Measurements from ENCODE around the gene ADA.
A peak's percentile ranks its signal among the peaks of the same experiment; 100 is the strongest.

Gene ADA

DNA sequence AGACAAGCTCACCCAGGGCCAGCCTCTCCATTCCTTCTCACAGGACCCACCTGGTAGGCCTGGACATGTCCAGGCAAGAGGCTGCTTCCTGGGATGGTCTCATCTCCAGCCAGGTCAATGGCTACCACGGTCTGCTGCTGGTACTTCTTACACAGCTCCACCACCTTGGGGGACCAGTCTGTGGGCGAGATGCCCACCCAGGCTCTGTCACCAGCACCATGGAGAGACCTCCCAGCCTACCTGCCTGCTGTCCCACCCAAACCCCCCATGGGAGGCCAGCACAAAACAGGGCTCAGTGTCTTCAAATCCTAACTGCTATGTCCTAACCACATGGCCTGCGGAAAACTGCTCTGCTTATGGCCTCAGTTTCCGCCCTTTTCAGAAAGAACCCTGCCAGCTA, 27.3 kb downstream of the ADA start:
- DNase-seq (ENCODE audit: low read depth in 2 of 2) = no peak

DNA sequence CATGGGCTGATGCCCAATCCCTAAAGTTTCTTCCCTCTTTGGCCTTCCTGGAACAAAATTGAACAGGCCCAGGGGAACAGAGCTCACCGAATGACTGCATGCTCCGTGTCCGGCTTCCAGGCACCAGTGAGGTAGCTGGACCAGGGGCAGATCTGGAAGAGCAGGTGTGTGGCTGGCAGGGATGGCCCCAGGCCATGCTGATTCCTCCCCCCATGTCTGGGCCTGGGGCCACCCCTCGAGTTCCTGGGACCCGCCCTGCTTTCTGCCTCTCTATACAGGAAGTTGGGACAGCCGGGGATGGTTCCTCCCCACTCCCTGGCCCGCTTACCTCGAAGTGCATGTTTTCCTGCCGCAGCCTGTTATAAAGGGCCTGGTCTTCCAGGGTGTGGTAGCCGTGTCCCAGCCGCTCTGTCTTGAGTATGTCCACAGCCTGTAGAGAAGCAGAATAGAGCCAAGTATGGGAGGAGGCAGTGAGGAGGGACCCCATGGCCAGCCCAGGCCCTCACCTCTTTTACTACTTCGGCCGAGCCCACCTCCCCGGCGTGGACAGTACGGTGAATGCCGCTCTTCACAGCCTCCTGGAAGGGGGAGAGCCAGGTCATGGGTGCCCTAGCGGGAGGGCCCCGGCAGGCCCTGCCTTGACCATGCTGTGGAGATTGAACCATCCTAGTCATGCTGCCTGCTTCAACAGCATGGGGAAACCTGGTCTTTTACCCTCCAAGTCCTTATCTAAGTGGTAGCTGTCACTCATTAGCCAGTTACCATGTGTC, 28.8 kb downstream of the ADA start:
- no peak for DNase-seq (ENCODE audit: low read depth in 2 of 2)

DNA sequence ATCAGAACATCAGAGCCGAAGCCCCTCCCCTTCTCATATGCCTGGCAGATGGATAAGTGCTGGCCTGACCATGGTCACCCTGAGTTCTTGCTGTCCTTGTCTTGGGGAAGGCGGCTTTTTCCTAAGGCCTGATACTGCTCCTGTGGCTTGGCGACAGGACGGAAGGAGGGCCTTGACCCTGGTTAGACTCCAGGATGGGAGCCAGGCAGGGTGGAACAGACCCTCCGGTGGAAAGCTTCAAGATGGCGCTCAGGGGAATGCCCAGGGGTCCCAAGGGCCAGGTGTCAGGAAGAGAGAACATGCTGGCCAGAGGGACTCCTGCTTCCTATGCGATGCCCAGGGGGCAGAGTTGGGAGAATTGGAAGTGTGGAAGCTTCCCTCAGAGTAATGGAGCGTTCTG, 29.6 kb downstream of the ADA start:
- no peak for DNase-seq (ENCODE audit: low read depth in 2 of 2)

DNA sequence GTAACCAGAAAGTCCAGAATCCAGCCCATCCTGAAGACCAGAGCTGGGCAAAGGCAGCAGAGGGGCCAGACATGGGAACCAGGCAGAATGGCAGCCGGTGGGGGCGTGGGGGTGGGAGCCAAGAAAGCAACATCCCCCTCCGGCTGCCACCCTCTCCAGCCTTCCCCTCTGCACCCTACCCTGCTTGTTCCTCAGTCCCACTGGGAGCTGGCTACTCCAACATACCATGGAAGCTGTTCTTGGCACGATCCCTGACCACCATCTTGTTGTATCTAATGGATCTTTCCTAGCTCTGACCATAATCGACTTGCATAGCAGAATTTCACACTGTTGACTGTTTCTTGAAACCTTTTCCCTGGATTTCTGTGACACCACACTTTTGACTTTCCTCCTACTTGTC, 30.2 kb downstream of the ADA start:
- no peak for DNase-seq (ENCODE audit: low read depth in 2 of 2)

DNA sequence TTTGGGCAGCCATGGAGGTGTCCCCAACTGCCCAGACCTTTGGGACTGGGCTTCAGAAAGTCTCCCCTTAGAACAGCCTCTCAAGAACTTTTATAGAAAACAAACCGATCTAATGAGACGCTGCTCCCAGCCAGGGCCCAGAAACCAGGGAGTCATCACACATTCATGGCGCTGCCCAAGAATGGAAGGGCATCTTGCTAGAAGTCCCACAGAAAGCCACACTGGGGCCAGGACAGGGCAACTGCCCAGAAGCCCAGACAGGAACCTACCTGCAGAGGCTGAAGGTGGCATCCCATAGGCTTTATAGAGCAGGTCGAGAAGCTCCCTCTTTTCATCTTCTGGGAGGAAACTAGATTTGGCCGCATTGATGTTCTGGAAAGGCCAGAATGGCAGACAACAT, 31.5 kb downstream of the ADA start:
- no peak for DNase-seq (ENCODE audit: low read depth in 2 of 2)

DNA sequence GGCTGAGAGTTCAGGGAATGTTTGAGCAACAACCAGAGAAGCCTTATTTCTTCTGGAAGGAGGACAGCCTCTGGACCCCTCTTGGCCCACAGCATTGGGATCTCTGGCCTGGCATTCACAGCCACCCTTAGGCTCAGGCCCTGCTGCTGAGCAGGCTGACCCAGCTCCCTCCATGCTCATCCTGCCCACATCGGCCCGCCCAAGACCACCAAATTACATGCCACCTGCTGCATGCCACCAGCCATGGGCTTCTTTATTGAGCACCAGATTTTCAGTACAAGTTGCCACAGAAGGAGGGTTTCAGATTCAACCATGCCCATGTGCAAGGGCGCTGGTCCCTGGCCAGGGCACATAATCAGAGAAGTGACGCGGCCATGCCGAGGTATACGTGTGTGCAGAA, 32.2 kb downstream of the ADA start:
- DNase-seq (ENCODE audit: low read depth in 2 of 2) = no peak

DNA sequence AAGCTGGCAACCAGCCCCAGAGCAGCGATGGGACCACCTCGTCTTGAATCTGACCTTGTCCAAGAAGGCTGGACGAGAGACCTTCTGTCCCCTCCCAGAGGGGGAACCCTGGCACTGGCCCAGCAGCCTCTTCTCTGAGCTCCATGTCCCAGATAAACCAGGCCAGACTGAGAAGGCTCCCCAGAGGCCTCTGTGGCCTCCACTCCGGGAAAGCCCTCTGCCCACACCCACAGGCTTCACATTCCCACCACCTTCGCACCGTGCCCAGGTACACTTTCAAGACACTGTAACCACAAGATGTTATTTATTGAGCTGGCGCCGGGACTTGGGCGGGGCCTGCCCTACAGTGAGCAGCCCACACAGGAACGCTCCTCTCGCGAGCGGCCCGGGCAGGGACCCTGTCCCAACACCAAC, 33.2 kb downstream of the ADA start:
- no peak for DNase-seq (ENCODE audit: low read depth in 2 of 2)

DNA sequence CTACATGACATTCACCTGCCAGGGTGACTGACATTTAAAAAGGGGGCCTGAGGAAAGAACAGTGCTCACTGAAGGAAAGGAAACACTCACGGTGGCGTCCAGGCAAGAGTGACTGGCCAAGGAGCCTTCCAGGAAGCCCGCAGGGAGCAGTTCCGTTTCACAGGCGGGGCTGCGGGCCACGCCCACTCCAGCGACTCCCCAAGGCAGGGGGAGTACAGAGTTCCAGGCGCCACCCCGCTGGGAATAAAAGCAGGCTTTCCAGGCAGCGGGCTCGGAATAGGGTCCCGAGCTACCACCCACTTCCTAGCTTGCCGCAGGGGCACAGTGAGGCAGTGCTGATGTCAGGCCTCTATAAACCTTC, 34.9 kb downstream of the ADA start:
- no peak for DNase-seq (ENCODE audit: low read depth in 2 of 2)

DNA sequence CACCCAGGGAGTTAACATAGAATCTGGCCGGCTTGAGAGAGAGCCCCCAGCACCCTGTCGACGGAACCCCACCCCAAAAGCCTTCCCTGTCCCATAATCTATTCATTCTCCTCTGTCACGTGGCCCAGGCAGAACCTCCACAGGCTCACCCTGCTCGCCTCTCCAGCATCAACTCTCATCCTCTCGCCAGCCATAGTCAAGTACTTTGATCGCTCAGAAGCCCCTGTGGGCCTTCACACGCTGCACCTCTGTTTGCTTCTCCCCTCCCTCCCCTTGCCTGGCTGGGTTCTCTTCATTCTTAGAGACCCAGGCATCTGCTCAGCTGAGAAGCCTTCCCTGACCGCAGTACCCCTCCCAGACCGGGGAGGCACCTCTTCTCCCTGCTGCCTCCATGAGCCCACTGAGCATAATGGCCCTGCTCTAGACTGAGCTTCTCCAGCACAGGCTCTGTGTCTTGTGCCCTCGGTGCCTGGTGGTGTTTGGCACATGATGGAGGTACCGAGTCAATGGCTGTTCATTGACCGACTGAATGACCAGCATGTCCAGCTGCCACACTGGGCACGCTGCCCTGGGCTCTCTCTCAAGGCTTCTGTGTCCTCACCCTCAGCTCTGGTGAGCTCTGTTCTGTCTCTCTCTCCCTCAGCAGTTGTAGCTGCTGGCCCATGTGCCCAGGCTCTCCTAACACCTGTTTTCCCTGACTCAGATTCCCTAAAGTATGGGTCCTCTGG, 35.5 kb downstream of the ADA start:
- no peak for DNase-seq (ENCODE audit: low read depth in 2 of 2)

DNA sequence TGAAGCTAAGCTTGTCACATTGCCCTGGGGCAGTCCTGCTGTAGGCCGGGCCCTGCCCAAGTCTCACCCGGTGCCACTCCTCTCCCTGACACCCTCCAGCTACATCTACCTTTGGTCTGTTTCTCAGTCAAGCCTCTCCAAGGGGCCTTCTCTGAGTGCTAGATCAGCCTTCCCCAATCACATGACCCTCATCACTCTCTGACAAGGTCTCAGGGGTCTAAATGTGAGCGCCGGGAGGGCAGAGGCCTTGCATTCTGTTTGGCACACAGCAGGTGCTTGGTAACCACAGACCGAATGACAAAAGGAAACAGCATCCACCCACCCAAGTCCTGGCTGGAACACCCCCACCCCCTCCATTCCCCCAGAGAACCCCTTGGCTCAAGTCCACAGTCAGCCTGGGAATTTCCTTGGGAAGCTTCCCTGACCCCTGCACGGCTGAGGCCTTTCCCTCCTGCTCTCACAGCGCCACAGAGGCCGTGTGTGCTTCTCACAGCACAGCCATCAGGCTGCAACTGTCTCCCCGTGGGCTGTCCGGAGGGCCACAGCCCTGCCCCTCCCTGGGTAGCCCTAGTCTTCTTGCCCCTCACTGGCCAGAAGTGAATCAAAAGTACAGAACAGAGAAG, 36.2 kb downstream of the ADA start:
- no peak for DNase-seq (ENCODE audit: low read depth in 2 of 2)

DNA sequence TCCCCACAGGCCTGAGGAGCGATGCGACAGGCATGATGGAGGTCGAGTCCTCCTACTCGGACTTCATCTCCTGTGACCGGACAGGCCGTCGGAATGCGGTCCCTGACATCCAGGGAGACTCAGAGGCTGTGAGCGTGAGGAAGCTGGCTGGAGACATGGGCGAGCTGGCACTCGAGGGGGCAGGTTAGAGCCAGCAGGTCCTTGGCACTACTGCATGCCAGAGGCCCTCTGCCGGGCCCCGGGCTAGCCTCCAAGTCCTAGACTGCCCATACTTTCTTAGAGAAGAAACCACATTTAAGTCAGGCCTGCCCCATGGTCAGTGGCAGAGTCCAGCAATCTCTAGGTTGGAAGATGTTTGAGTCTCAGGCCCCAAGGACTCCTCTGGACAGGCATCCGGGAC, 37.0 kb downstream of the ADA start:
- DNase-seq (ENCODE audit: low read depth in 2 of 2) = no peak

DNA sequence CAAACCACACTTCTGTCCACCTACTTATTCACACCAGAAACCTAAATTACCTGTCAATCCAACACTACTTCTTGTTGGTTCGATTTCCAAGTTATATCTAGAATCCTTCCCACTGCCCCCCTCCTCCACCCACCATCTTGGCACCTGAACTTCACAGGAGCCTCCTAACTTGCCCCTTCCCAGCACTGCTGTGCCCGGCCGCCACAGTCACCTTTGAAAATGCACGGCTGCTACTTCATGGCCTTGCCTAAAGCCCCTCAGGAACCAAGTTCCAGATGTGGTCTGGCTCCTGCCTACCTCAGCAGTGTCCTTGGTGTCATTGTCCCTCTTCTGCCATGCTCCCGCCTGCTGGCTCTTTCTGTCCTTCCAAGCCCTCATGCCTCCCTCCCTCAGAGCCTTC, 37.9 kb downstream of the ADA start:
- no peak for DNase-seq (ENCODE audit: low read depth in 2 of 2)

DNA sequence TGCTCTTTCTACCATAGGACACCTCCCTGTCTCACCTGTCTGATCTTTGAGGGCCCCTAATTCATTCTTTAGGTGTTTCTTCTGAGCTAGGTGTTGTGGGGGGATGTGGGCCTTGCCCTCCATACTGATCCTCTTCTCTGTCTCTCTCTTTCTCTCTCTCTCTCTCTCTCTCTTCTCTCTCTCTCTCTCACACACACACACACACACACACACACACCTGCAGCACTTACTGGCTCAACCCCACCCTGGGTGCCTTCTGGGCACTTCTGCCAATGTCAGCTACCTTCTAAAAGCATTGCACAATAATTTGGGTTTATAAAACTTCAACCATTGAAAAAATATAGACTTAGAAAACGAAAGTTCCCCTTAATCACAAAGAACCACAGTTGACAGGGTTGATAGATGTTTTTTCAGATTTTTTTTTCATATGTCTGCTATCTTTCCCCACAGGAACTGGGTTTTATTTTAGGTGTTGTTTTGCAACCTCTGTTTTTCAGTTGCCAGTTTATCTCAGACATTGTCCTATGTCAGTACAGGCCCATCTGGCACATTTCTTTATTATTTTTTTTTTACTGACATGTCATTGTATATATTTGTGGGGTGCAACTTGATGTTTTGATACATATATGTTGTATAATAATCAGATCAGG, 41.1 kb downstream of the ADA start:
- DNase-seq (ENCODE audit: low read depth in 2 of 2) = no peak

DNA sequence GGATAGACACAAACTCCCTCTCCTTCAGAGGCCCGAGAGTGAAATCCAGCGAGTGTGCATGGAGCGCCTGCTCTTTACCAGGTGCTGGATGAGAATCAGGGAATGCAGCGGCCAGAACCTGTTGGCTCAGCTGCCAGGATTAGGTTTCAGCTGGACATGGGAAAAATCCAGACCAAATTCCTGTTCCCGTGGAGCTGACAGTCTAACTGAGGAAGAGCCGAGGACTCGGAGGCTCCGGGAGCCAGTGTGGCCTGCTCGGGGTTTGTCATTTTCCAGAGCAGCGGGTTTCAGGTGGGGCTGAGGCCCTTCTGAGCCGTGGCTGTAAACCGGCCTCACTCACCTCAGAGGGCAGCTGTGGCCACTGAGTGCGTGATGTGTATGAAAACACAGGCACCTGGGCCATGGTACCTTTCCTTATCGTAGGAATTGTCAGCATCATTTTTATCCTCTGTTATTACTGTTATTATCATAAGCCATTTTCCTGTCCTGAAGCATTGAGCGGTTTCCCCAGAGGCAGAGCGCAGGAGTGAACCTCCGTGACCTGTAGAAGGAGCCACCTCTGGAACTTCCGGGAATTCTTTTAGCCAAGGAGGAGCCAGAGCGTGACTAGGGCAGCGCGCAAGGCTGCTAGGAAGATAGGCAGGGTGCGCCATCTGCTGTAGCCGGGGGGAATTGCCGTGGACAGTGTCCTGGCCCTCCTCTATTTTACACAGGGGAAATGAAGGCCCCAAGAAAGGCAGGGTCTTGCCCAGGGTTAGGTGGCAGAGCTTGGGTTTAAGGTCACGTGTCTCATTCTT, 41.8 kb downstream of the ADA start:
- peak; percentile 54 to 60 for DNase-seq (ENCODE audit: low read depth in 2 of 2)

DNA sequence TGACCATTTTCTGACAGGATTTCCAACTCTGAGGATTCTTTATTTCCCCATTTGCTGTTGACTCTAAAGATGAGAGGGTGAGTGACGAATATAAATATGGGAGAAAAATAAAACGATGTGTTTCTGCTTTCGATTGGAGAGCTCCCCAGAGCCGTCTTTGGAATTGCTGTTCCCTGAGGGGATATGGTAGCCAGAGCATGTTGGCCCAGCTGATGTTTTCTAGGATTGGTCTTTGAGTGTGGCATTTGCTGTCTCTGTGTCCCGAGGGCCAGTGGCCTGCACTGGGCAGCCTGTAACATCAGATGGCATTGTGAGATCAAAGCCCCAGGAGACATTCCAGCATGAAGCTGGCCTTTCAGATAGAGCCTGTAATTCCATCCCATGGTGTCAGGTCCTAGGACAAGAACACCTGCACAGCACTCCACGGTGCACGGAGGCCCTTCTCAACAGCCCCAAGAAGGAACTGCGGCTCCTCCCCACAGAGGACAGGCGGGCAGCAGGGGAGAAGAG, 42.4 kb downstream of the ADA start:
- no peak for DNase-seq (ENCODE audit: low read depth in 2 of 2)

DNA sequence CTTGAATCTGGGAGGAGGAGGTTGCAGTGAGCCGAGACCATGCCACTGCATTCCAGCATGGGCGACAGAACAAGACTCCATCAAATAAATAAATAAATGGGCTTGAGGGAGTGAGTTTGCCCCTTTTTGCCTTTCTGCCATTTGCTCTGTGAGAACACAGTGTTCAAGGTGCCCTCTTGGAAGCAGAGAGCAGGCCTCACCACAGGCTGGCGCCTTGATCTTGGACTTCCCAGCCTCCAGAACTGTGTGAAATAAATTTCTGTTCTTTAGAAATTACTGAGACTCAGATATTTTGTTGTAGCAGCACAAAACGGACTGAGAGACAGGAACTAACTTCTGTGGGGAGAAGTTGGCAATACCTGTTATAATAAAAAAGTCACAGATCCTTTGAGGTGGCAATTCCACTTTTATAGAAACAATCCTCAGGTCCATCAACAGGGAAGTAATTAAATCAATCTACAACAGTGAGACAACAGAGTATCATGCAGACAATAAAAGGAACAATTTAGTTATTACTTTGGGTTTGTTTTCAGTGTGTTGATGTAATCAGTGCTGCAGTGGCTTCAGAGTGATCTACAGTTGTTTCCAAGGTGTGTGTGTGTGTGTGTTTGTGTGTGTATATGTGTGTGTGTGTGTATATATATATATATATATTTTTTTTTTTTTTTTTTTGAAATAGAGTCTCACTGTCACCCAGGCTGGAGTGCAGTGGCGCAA, 44.6 kb downstream of the ADA start:
- no peak for DNase-seq (ENCODE audit: low read depth in 2 of 2)

DNA sequence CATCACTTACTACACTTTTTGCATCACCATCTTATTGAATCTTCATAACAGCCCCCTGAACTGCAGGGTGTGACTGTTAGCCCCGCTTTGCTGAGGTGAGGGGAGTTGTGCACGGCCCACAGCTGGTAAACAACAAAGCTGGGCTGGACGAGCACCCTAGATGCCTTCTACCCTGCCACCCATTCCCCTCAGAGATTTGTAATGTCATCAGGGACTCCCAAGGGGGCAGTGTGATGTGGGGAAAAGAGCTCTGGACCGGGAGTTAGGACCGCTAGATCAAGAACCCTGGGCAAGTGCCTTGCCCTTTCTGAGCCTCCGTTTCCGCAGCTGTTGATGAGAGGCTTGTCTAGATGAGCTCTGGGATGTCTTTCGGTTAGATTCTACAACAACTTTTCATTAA, 48.2 kb downstream of the ADA start:
- no peak for DNase-seq (ENCODE audit: low read depth in 2 of 2)

DNA sequence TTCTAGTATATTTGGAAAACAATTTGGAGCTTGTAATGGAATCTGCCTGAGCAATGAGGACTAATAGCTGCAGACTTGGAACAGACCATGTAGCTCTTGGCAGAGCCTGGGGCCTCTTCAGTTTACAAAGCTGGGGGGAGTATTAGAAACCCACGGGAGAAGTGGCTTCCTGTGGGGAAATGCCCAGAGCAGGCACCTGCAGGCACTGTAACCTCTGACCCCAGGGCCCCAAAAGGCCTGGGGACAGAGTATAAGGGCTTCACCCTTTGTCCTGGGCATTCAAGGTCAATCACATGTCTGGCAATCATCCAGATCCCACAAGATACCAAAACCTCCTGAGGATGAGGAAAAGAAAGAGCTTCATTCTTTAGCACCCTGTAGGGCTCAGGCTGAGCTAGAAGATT, 49.7 kb downstream of the ADA start:
- peak in 1 of 2 experiments; percentile 17 for DNase-seq (ENCODE audit: low read depth in 2 of 2)

DNA sequence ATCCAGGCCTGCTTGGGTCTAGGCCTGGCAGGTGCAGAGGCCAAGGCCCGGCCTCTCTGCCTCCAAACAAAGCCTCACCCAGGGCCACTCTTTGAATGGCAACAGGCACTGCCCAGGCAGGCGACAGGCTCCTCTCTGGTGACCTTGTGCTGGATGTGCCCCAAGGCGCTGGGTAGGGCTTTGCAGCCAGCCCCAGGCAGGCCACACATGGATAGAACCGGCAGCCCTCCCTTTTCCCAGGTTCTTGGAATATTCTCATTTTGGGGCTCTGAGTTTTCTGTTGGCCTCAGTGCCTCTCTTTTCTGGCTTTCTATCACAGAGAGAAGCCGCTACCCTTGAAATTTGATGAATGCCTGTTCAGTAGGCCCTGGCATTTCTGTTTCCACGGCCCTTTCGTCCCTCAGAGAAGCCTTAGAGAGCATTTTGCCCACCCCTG, 50.2 kb downstream of the ADA start:
- no peak for DNase-seq (ENCODE audit: low read depth in 2 of 2)

DNA sequence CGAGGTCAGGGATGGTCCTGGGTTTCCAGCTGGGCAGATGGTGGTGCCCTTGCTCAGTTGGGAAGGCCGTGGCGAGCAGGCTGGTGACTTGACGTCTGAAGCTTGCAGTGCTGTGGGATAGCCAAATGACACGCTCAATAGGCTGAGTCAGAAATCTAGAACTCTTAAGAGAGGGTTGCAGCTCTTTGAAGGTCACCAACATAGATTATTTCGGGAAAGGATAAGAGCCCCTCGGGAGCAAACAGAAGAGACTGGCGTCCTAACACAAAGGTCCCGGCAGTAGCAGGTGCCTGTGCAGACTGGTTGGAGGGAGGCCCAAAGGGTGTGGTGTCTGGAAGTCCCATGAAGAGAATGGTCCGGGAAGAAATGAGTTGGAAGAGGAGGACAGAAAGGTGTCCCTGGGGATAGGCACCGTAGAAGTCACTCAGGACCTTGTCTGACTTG, 50.7 kb downstream of the ADA start:
- no peak for DNase-seq (ENCODE audit: low read depth in 2 of 2)

DNA sequence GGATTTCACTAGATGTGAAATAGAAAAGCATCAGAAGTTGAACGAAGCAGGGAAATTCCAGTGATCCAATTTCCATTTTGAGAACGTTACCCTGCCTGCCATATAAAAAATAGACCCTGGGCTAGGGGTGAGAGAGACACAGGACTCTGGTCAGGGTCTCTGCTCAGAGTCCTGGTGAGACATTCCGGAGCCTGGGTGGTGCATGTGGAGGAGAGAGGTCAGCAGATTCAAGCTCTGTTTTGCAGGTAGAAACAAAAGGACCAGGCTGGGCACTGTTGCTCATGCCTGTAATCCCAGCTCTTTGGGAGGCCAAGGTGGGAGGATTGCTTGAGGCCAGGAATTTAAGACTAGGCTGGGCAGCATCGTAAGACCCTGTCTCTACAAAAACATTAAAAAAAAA, 51.2 kb downstream of the ADA start:
- no peak for DNase-seq (ENCODE audit: low read depth in 2 of 2)
